Kidney glomerular epithelial cell (primary cell): ENCODE results near the gene IGF2.

ENCODE experiments used
- DNase-seq: peaks from one replicate; lab custom pipeline; 2025; lab: John Stamatoyannopoulos, UW

IGF2 gene

GRCh38 chr11:2139123-2139521 is at the start of gene IGF2:
Gene IGF2, minus strand, starts transcription at chr11:2139389. Its CDS starts 3,866 bp downstream, at chr11:2135523.
- DNase-seq: no peak

GRCh38 chr11:2188745-2189144 is 49.6 kb upstream of the IGF2 start:
- DNase-seq: no peak

- DNase-seq: no peak
These were observed 48.1 kb upstream of the IGF2 start for GRCh38 chr11:2187280-2187707.

GRCh38 chr11:2186669-2187279 is 47.6 kb upstream of the IGF2 start:
- DNase-seq: no peak

GRCh38 chr11:2185324-2186085 is 46.3 kb upstream of the IGF2 start:
- no peak for DNase-seq

GRCh38 chr11:2182692-2183474 is 43.7 kb upstream of the IGF2 start:
- no peak for DNase-seq

GRCh38 chr11:2182075-2182474 is 42.9 kb upstream of the IGF2 start:
- DNase-seq: no peak

- DNase-seq: no peak
These were observed 41.7 kb upstream of the IGF2 start for GRCh38 chr11:2180789-2181370.

- DNase-seq: no peak
These were observed 41.2 kb upstream of the IGF2 start for GRCh38 chr11:2180347-2180746.

- DNase-seq: no peak
These were observed 40.3 kb upstream of the IGF2 start for GRCh38 chr11:2179516-2179915.

GRCh38 chr11:2178906-2179494 is 39.8 kb upstream of the IGF2 start:
- DNase-seq: peak; percentile 82

GRCh38 chr11:2178055-2178773 is 39.0 kb upstream of the IGF2 start:
- peak; percentile 38 for DNase-seq

GRCh38 chr11:2177076-2177475 is 37.9 kb upstream of the IGF2 start:
- no peak for DNase-seq

- no peak for DNase-seq
These were observed 37.3 kb upstream of the IGF2 start for GRCh38 chr11:2176389-2176900.

GRCh38 chr11:2175659-2176058 is 36.5 kb upstream of the IGF2 start:
- peak; percentile 72 for DNase-seq

- no peak for DNase-seq
These were observed 35.2 kb upstream of the IGF2 start for GRCh38 chr11:2174361-2174760.

GRCh38 chr11:2173761-2174160 is 34.6 kb upstream of the IGF2 start:
- no peak for DNase-seq

GRCh38 chr11:2173150-2173693 is 34.0 kb upstream of the IGF2 start:
- no peak for DNase-seq

GRCh38 chr11:2172676-2173075 is 33.5 kb upstream of the IGF2 start:
- no peak for DNase-seq

GRCh38 chr11:2171591-2172003 is 32.4 kb upstream of the IGF2 start, which contains the start of gene TH:
Gene TH, minus strand, starts transcription at chr11:2171815. Its CDS starts 29 bp downstream, at chr11:2171786.
- no peak for DNase-seq
